HCT116 (cell line): ENCODE results near the gene ROCK2. TPM values are rescaled to one million over a fixed set of nuclear protein-coding genes. Genes with fewer than 3 reads are reported as not detected.

ENCODE experiments used
- ATAC-seq: fragments of 200-7000 bp; cut with Tn5 transposase; 2 replicates; pipeline ENCODE4 v1.9.1; 2020; ENCODE audit warnings: mild to moderate bottlenecking, moderate library complexity
- BruUV-seq: library from RNA; stranded (reverse); fragments of 400-500 nt; replicated peaks from 2 replicates; lab custom pipeline; 2021; lab: Mats Ljungman, UMichigan
- CTCF ChIA-PET: fragments of 300-600 bp; sonication (Branson Sonifier 250); formaldehyde crosslinking; loops from one replicate; lab custom pipeline; 2021; ENCODE audit warnings: antibody characterized with exemption; lab: Charles Lee
- POLR2A ChIA-PET: fragments of 300-600, 350-600 bp; sonication (Branson Sonifier 250); formaldehyde crosslinking; loops from one replicate; lab custom pipeline; 2021; ENCODE audit warnings: antibody characterized with exemption; lab: Charles Lee
- RAD21 ChIA-PET, 2 experiments: fragments of 300-600 bp; sonication (Branson Sonifier 250); formaldehyde crosslinking; loops; one replicate each; lab custom pipeline; 2023; ENCODE audit warnings: low total read pairs in 2 of 2; ENCODE audit not compliant: uncharacterized antibody in 2 of 2, unreplicated experiment in 2 of 2, low non-redundant PET in 1 of 2; lab: Charles Lee
- DNase-seq: peaks from one replicate; pipeline ENCODE4 v3.0.0-alpha.2; 2010; ENCODE audit warnings: low read depth, low spot score
- H2AFZ ChIP-seq: fragments of 200-600 bp; shearing (Covaris generic), sonication (generic); 2 replicates; pipeline ENCODE4 v1.6.1; 2017; ENCODE audit warnings: low read depth, mixed run types, mixed read lengths, antibody characterized with exemption, low read length; ENCODE audit not compliant: poor library complexity, severe bottlenecking
- H3K27ac ChIP-seq: 2 replicates; pipeline ENCODE4 v1.5.1; 2012; ENCODE audit warnings: low read depth, low read length
- H3K27me3 ChIP-seq: fragments of 200-600 bp; sonication (generic); 2 replicates; pipeline ENCODE4 v1.6.1; 2016; ENCODE audit warnings: mixed run types, low read length, mixed read lengths; ENCODE audit not compliant: insufficient read depth
- H3K36me3 ChIP-seq, 2 experiments: fragments of 200-500 bp in 1 of 2; fragments of 200-600 bp in 1 of 2; sonication (Bioruptor generic) in 1 of 2; sonication (generic) in 1 of 2; 2 replicates each; pipeline versions ENCODE4 v1.5.1 to v1.6.1; 2014 to 2016; ENCODE audit warnings: low read length in 2 of 2, inconsistent platforms in 1 of 2, mixed read lengths in 1 of 2, mixed run types in 1 of 2; ENCODE audit not compliant: insufficient read depth in 2 of 2, control insufficient read depth in 1 of 2
- H3K4me1 ChIP-seq, 2 experiments: fragments of 200-600 bp in 1 of 2; sonication (generic) in 1 of 2; 2 replicates each; pipeline versions ENCODE4 v1.5.1 to v1.6.1; 2012 to 2017; ENCODE audit warnings: low read length in 2 of 2, inconsistent platforms in 1 of 2, mild to moderate bottlenecking in 1 of 2, mixed read lengths in 1 of 2, mixed run types in 1 of 2, moderate library complexity in 1 of 2; ENCODE audit not compliant: insufficient read depth in 2 of 2, control insufficient read depth in 1 of 2
- H3K4me2 ChIP-seq: fragments of 200-600 bp; sonication (generic); 2 replicates; pipeline ENCODE4 v1.6.1; 2017; ENCODE audit warnings: mixed run types, low read length, mixed read lengths
- H3K4me3 ChIP-seq, 2 experiments: fragments of 200-600 bp in 1 of 2; sonication (generic) in 1 of 2; replicated peaks in 1 of 2; 2 replicates each; pipeline ENCODE4 v1.5.1; 2011 to 2016; ENCODE audit warnings: low read length in 2 of 2, control low read depth in 1 of 2, low read depth in 1 of 2, mild to moderate bottlenecking in 1 of 2, mixed read lengths in 1 of 2, mixed run types in 1 of 2
- H3K79me2 ChIP-seq: fragments of 200-600 bp; sonication (generic); 2 replicates; pipeline ENCODE4 v1.6.1; 2017; ENCODE audit warnings: mild to moderate bottlenecking, mixed run types, low read length, moderate library complexity, mixed read lengths; ENCODE audit not compliant: insufficient read depth
- H3K9ac ChIP-seq: fragments of 200-600 bp; sonication (generic); 2 replicates; pipeline ENCODE4 v1.6.1; 2016; ENCODE audit warnings: low read length, mixed read lengths
- H3K9me2 ChIP-seq: fragments of 200-600 bp; sonication (generic), shearing (Covaris generic); 2 replicates; pipeline ENCODE4 v1.6.1; 2017; ENCODE audit warnings: mixed run types, mild to moderate bottlenecking, moderate library complexity; ENCODE audit not compliant: insufficient read depth
- H3K9me3 ChIP-seq, 2 experiments: fragments of 200-500 bp in 1 of 2; fragments of 200-600 bp in 1 of 2; sonication (Bioruptor generic) in 1 of 2; sonication (generic) in 1 of 2; 2 replicates each; pipeline ENCODE4 v1.6.1; 2014 to 2017; ENCODE audit warnings: low read length in 2 of 2, mixed read lengths in 2 of 2, inconsistent platforms in 1 of 2, low read depth in 1 of 2, mild to moderate bottlenecking in 1 of 2, mixed run types in 1 of 2, moderate library complexity in 1 of 2; ENCODE audit not compliant: control insufficient read depth in 1 of 2, insufficient read depth in 1 of 2
- H4K20me1 ChIP-seq: fragments of 200-600 bp; sonication (generic), shearing (Covaris generic); 2 replicates; pipeline ENCODE4 v1.6.1; 2017; ENCODE audit warnings: mixed run types, mild to moderate bottlenecking, moderate library complexity; ENCODE audit not compliant: insufficient read depth
- EGR1 ChIP-seq: IDR thresholded peaks from 2 replicates; pipeline ENCODE4 v1.6.1; 2012; ENCODE audit warnings: low read depth
- FOSL1 ChIP-seq: IDR thresholded peaks from 2 replicates; pipeline ENCODE4 v1.6.1; 2012; ENCODE audit warnings: low read depth
- YY1 ChIP-seq: IDR thresholded peaks from 2 replicates; pipeline ENCODE4 v1.6.1; 2011; ENCODE audit warnings: low read length, low read depth, moderate library complexity, mild to moderate bottlenecking; ENCODE audit not compliant: insufficient replicate concordance; ENCODE audit errors: extremely low read depth
- ZBTB33 ChIP-seq: IDR thresholded peaks from 2 replicates; pipeline ENCODE4 v1.6.1; 2011; ENCODE audit warnings: mild to moderate bottlenecking, low read length, moderate library complexity; ENCODE audit not compliant: insufficient replicate concordance; ENCODE audit errors: extremely low read depth
- ZFX ChIP-seq: fragments of 450-650 bp; IDR thresholded peaks from 2 replicates; pipeline ENCODE4 v1.6.1; 2017
- intact Hi-C: fragments of 100-400 bp; cut with micrococcal nuclease; formaldehyde crosslinking; loops from 2 replicates; pipeline ENCODE4 v1.10.0; 2022
- total RNA-seq: library from RNA; stranded (reverse); gene quantifications from one replicate; pipeline ENCODE4 v1.2.1, GENCODE V29; 2021; ENCODE audit not compliant: unreplicated experiment
- TF ChIP-seq, protein P1 (sequence below): IDR thresholded peaks from 2 replicates; pipeline ENCODE4 v1.6.1; 2012; ENCODE audit warnings: low read depth
- TF ChIP-seq, protein P2 (sequence below): IDR thresholded peaks from 2 replicates; pipeline ENCODE4 v1.6.1; 2012

Gene ROCK2
- total RNA-seq, 1 experiment from 2014 or later = 48.0 TPM

GRCh38 chr2:11391942-11392266 lies 47.5 kb upstream of the ROCK2 start:
- POLR2A ChIA-PET = no interaction called here
- ATAC-seq = no peak
- Histone ChIP-seq H3K27me3 (no peaks in the 10 kb centered on the region), H2AFZ (no peak overlapping the region), H3K9me2 (no peaks in the 10 kb centered on the region), H3K4me2 (no peak overlapping the region), H3K36me3 (no peaks in the 10 kb centered on the region), H3K4me3 (no peak overlapping the region), H4K20me1 (no peaks in the 10 kb centered on the region), H3K27ac (no peak overlapping the region), H3K9me3 (no peaks in the 10 kb centered on the region), H3K79me2 (no peaks in the 10 kb centered on the region), H3K4me1 (peaks cover 0 to 11% of the 10 kb centered on the region in 2 experiments; a peak in 1 of 4 replicates), H3K9ac (no peak overlapping the region)
- intact Hi-C loops = no loop called here
- BruUV-seq = no TSS peak
- RAD21 ChIA-PET = no interaction called here
- DNase-seq = no peak
- CTCF ChIA-PET = no interaction called here
- TF ChIP-seq FOSL1 = no peak
- TF ChIP-seq EGR1 = no peak
- no peak for TF ChIP-seq ZFX
- TF ChIP-seq, protein P1, sequence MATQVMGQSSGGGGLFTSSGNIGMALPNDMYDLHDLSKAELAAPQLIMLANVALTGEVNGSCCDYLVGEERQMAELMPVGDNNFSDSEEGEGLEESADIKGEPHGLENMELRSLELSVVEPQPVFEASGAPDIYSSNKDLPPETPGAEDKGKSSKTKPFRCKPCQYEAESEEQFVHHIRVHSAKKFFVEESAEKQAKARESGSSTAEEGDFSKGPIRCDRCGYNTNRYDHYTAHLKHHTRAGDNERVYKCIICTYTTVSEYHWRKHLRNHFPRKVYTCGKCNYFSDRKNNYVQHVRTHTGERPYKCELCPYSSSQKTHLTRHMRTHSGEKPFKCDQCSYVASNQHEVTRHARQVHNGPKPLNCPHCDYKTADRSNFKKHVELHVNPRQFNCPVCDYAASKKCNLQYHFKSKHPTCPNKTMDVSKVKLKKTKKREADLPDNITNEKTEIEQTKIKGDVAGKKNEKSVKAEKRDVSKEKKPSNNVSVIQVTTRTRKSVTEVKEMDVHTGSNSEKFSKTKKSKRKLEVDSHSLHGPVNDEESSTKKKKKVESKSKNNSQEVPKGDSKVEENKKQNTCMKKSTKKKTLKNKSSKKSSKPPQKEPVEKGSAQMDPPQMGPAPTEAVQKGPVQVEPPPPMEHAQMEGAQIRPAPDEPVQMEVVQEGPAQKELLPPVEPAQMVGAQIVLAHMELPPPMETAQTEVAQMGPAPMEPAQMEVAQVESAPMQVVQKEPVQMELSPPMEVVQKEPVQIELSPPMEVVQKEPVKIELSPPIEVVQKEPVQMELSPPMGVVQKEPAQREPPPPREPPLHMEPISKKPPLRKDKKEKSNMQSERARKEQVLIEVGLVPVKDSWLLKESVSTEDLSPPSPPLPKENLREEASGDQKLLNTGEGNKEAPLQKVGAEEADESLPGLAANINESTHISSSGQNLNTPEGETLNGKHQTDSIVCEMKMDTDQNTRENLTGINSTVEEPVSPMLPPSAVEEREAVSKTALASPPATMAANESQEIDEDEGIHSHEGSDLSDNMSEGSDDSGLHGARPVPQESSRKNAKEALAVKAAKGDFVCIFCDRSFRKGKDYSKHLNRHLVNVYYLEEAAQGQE = no peak
- TF ChIP-seq ZBTB33 = no peak
- TF ChIP-seq, protein P2, sequence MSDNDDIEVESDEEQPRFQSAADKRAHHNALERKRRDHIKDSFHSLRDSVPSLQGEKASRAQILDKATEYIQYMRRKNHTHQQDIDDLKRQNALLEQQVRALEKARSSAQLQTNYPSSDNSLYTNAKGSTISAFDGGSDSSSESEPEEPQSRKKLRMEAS = no peak
- TF ChIP-seq YY1 = no peak
